HCEC 1CT (cell line): Measurements from ENCODE around the gene ZNF350.
A peak's percentile ranks its signal among the peaks of the same experiment; 100 is the strongest.
"Not testable (repeated sequence)": the region's sequence is repeated elsewhere in the genome, so short reads cannot be mapped to it uniquely, and the experiment has no call there.

Experiments used
- DNase-seq: peaks from one replicate; pipeline ENCODE4 v3.0.0-alpha.2; 2017

ZNF350 gene

GRCh38 chr19:51970718-51971117 lies 15.9 kb downstream of the ZNF350 start:
- DNase-seq = no peak

GRCh38 chr19:51965583-51965982 lies 21.1 kb downstream of the ZNF350 start:
- no peak for DNase-seq

- not testable (repeated sequence) for DNase-seq
Measured at GRCh38 chr19:51960621-51961233, 25.9 kb downstream of the ZNF350 start.

GRCh38 chr19:51959791-51960190 lies 26.8 kb downstream of the ZNF350 start:
- no peak for DNase-seq

- DNase-seq = not testable (repeated sequence)
Measured at GRCh38 chr19:51957846-51958245, 28.8 kb downstream of the ZNF350 start.

- DNase-seq = no peak
Measured at GRCh38 chr19:51948975-51949374, 37.7 kb downstream of the ZNF350 start.

- no peak for DNase-seq
Measured at GRCh38 chr19:51946602-51947001, 40.0 kb downstream of the ZNF350 start.

GRCh38 chr19:51944798-51945552 lies 41.7 kb downstream of the ZNF350 start:
- no peak for DNase-seq

- DNase-seq = no peak
Measured at GRCh38 chr19:51938936-51939335, 47.7 kb downstream of the ZNF350 start.

- DNase-seq = no peak
Measured at GRCh38 chr19:51931921-51932320, 54.7 kb downstream of the ZNF350 start.

GRCh38 chr19:51927859-51928258 lies 58.8 kb downstream of the ZNF350 start:
- no peak for DNase-seq

- DNase-seq = peak; percentile 83
Measured at GRCh38 chr19:51926784-51927741, 59.6 kb downstream of the ZNF350 start, which contains the start of gene ZNF613. Gene ZNF613 (plus strand): TSS chr19:51927472. CDS start chr19:51936221, 8,749 bp downstream.

GRCh38 chr19:51926426-51926783 lies 60.2 kb downstream of the ZNF350 start:
- DNase-seq = no peak

GRCh38 chr19:51921949-51922348 lies 64.7 kb downstream of the ZNF350 start:
- DNase-seq = no peak

GRCh38 chr19:51919606-51920005 lies 67.0 kb downstream of the ZNF350 start:
- no peak for DNase-seq

- DNase-seq = no peak
Measured at GRCh38 chr19:51916167-51916566, 70.5 kb downstream of the ZNF350 start.

GRCh38 chr19:51915324-51915867 lies 71.2 kb downstream of the ZNF350 start:
- DNase-seq = no peak
